Measurements from ENCODE around the gene NFATC2.

The NFATC2 gene

GRCh38 chr20:51439160-51439689, 103.3 kb downstream of the NFATC2 start:
- H3K4me3 ChIP-seq (ENCODE audit: low read depth, low read length) = no peak overlapping the region
- no peak overlapping the region for H3K27ac ChIP-seq (ENCODE audit: extremely low read depth, low read depth, low read length)
- no peaks in the 10 kb centered on the region for H3K9me3 ChIP-seq (ENCODE audit: control insufficient read depth, insufficient read depth, low read depth, low read length)
- H3K4me1 ChIP-seq (ENCODE audit: control insufficient read depth, insufficient read depth, low read length) = no peaks in the 10 kb centered on the region
- CTCF ChIA-PET = no interaction called here
- TF ChIP-seq ZNF658 (tag by site-specific recombination; IDR thresholded peaks at IDR 0.05) = no peak
- TF ChIP-seq HOXD13 (CRISPR knock-in tag; IDR thresholded peaks at IDR 0.05; ENCODE audit: borderline replicate concordance) = no peak
- no peak for TF ChIP-seq ZNF366 (tag by site-specific recombination; conservative IDR thresholded peaks at IDR 0.05)
- TF ChIP-seq PBX3 (CRISPR knock-in tag; IDR thresholded peaks at IDR 0.05) = no peak
- no peak for TF ChIP-seq OSR2 (tag by site-specific recombination; IDR thresholded peaks at IDR 0.05)
- no peak for TF ChIP-seq ZNF837 (tag by site-specific recombination; IDR thresholded peaks at IDR 0.05)
- no peak for TF ChIP-seq ZNF26 (tag by site-specific recombination; IDR thresholded peaks at IDR 0.05)
- TF ChIP-seq SCRT2 (tag by site-specific recombination; IDR thresholded peaks at IDR 0.05) = no peak
- POLR2A ChIA-PET = no interaction called here
- no peaks in the 10 kb centered on the region for H3K36me3 ChIP-seq (ENCODE audit: control insufficient read depth in 2 of 2, insufficient read depth in 1 of 2, low read length in 2 of 2)

GRCh38 chr20:51438136-51438535, 104.4 kb downstream of the NFATC2 start:
- no peaks in the 10 kb centered on the region for H3K36me3 ChIP-seq (ENCODE audit: control insufficient read depth in 2 of 2, insufficient read depth in 1 of 2, low read length in 2 of 2)
- POLR2A ChIA-PET = interaction anchor here (0.6 to 1.1 kb wide), 2 partner anchors 11 to 157 kb away, joined by 3 to 4 read pairs; no protein-coding TSS in a partner anchor
- TF ChIP-seq ZNF626 (tag by site-specific recombination; IDR thresholded peaks at IDR 0.05) (no peak), GLI4 (tag by site-specific recombination; IDR thresholded peaks at IDR 0.05) (no peak), PRDM2 (tag by site-specific recombination; IDR thresholded peaks at IDR 0.05; ENCODE audit: borderline replicate concordance) (no peak), ZFP37 (tag by site-specific recombination; IDR thresholded peaks at IDR 0.05) (no peak), ZNF354C (tag by site-specific recombination; IDR thresholded peaks at IDR 0.05; ENCODE audit: borderline replicate concordance, low read depth) (no peak), ZNF10 (tag by site-specific recombination; IDR thresholded peaks at IDR 0.05) (no peak), ZNF560 (tag by site-specific recombination; IDR thresholded peaks at IDR 0.05; ENCODE audit: borderline replicate concordance) (no peak), ZBTB10 (tag by site-specific recombination; IDR thresholded peaks at IDR 0.05) (no peak)
- H3K4me3 ChIP-seq (ENCODE audit: low read depth, low read length) = no peak overlapping the region
- CTCF ChIA-PET = no interaction called here
- no peak overlapping the region for H3K27ac ChIP-seq (ENCODE audit: extremely low read depth, low read depth, low read length)
- no peaks in the 10 kb centered on the region for H3K4me1 ChIP-seq (ENCODE audit: control insufficient read depth, insufficient read depth, low read length)
- H3K9me3 ChIP-seq (ENCODE audit: control insufficient read depth, insufficient read depth, low read depth, low read length) = no peaks in the 10 kb centered on the region

Measured in HEK293 (cell line).